ENCODE measurements around the gene GNPAT. TPM values are rescaled to one million over a fixed set of nuclear protein-coding genes. Genes with fewer than 3 reads are reported as not detected.

Gene GNPAT
- total and polyA plus RNA-seq, 10 of the 15 experiments (the other 5 are each of a cell fraction or from before 2014, with no cell fraction given) = 24.0 to 70.6 (median 47.2) TPM

DNA sequence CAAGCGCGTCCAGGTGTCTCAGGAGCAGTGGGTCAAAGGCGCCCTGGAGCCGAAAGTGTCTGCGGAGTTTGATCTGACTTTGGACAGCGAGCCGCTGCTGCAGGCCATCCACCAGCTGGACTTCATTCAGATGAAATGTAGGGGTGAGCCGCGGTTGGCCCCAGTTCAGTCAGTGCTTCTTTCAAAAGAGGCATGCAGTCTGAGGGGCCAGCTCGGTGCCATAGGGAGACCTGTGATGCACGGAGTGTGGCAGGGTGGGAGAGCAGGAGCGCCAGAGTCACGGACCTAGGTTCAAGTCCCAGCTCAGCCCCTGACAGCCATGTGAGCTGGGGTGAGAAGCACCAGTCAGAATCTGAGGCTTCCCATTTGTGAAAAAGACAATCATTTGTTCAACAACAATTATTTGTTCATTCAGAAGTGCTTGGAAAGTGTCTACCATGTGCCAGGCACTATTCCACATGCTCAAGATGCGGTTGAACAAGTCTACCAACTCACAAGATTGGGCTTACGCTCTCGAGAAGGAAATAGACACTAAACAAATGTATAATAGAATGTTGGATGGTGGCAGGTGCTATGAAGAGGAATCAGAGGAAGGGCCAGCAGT, 39.5 kb upstream of the GNPAT start:
- H2AFZ ChIP-seq (ENCODE audit: control insufficient read depth, low read depth, low read length) = no peak overlapping the region
- in situ Hi-C loops (cut with MboI) (no loop called here), intact Hi-C loops (cut with micrococcal nuclease; ENCODE audit: unreplicated experiment) (no loop called here)
- no peak overlapping the region for H3K4me2 ChIP-seq (ENCODE audit: control insufficient read depth, insufficient read depth)
- 54% methylated on average over 16 of the region's 16 CpGs for WGBS (ENCODE audit: insufficient coverage, insufficient replicate concordance, low lambda C conversion rate, missing lambda C conversion rate)
- no peaks in the 10 kb centered on the region; a peak in 2 of 4 replicates for H3K27me3 ChIP-seq (replicated peaks in 1 of 2; ENCODE audit: control insufficient read depth in 2 of 2, insufficient read depth in 2 of 2, low read length in 1 of 2)
- H3K9ac ChIP-seq (ENCODE audit: control insufficient read depth, insufficient read depth, low read length) = no peak overlapping the region
- RAD21 ChIA-PET (ENCODE audit: unreplicated experiment) = no interaction called here
- no TSS peak for BruUV-seq (replicated peaks)
- SMC1A ChIA-PET (ENCODE audit: uncharacterized antibody, unreplicated experiment) = no interaction called here
- ATAC-seq (no peak), DNase-seq (ENCODE audit: low read depth, low spot score) (no peak), FAIRE-seq (no peak)
- no peak overlapping the region for H3K27ac ChIP-seq (ENCODE audit: control insufficient read depth, insufficient read depth)
- H3K9me3 ChIP-seq (replicated peaks; ENCODE audit: control insufficient read depth, insufficient read depth, low read length) = no peaks in the 10 kb centered on the region
- POLR2A ChIA-PET = no interaction called here
- no peak overlapping the region for H3K4me3 ChIP-seq
- CTCF ChIA-PET = no interaction called here
- no peaks in the 10 kb centered on the region for H3K36me3 ChIP-seq (ENCODE audit: control insufficient read depth in 2 of 2, insufficient read depth in 2 of 2, low read length in 1 of 2)
- no peaks in the 10 kb centered on the region; the same call in 1 of the 2 replicates for H3K4me1 ChIP-seq (ENCODE audit: control insufficient read depth, insufficient read depth, low read length)
- H3K79me2 ChIP-seq (ENCODE audit: control insufficient read depth, insufficient read depth, low read length) = no peaks in the 10 kb centered on the region
- TF ChIP-seq HDAC6 (IDR thresholded peaks at IDR 0.05; ENCODE audit: unreplicated experiment) (no peak), RUNX3 (IDR thresholded peaks at IDR 0.05; ENCODE audit: low read length) (no peak), RB1 (IDR thresholded peaks at IDR 0.05; ENCODE audit: borderline replicate concordance) (no peak), STAT1 (conservative IDR thresholded peaks at IDR 0.05) (no peak), EED (IDR thresholded peaks at IDR 0.05; ENCODE audit: low read depth) (no peak)
- TF ChIP-seq, protein P1, sequence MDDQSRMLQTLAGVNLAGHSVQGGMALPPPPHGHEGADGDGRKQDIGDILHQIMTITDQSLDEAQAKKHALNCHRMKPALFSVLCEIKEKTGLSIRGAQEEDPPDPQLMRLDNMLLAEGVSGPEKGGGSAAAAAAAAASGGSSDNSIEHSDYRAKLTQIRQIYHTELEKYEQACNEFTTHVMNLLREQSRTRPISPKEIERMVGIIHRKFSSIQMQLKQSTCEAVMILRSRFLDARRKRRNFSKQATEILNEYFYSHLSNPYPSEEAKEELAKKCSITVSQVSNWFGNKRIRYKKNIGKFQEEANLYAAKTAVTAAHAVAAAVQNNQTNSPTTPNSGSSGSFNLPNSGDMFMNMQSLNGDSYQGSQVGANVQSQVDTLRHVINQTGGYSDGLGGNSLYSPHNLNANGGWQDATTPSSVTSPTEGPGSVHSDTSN (IDR thresholded peaks at IDR 0.05; ENCODE audit: insufficient replicate concordance, low read depth, low read length) = no peak
- H4K20me1 ChIP-seq (ENCODE audit: control insufficient read depth, insufficient read depth) = no peaks in the 10 kb centered on the region

Measured in GM12878 (cell line).